NOMO-1 (cell line): ENCODE results near the gene CROT.

ENCODE experiments used
- DNase-seq, 2 experiments: peaks; one replicate each; lab custom pipeline; 2025; ENCODE audit not compliant: unreplicated experiment in 2 of 2; lab: John Stamatoyannopoulos, UW

CROT gene

DNA sequence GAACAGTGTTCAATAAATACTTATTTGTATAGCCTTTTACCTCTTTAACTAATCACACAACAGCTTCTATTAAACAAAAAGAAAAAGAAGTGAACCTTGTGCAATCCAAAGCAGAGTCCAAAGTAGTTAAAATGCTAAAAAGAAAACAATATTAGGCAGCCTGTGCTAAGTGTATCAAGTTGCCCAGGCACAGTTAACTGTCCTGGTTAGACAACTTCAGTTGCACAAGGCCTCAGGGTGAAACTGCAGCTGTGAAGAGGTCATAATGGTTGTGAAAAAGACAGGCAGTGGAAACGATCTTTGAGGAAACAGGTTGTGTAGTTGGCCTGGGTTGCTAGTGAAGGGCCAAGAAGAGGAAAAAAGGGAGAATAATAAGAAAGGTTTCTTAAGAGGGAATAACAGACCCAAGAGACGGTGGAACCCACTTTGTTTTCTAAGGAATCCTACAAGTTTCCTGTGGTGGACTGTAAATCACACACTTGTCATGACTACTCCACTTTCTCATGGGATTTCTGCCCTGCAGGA, 6.0 kb upstream of the CROT start:
- no peak for DNase-seq

DNA sequence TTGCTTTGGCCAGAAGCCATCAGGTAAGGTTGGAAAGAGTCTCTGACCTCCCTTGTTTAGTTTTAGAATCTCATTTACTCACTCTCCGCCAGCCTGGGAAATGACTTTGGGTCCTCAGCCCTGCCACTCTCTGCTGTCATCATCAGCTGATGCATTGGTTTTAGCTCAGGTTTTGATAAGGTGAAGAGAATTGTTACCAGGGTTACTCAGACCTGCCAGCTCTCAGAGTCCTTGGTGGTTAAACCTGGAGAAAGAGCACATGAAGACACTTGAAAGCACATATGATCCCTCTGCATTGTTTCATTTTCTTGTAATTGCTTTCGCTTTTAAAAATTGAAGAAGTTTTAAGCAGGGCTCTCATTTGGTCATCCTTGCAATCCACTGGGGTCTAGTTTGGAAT, 4.0 kb upstream of the CROT start:
- DNase-seq = no peak

DNA sequence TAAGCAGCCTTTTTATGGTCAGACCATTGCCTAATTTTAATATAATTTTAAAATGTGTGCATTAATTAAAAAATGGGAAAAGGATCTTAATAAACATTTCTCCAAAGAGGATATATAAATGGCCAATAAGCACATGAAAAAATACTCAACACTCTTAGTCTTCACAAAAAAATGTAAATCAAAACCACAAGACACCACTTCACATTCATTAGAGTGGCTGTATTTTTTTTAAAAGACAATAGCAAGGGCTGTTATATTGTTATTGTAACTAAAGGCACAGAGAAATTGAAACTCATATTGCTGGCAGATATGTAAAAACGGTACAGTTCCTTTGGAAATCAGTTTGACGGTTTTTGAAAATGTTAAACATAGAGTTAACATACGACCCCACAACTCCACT, 3.2 kb upstream of the CROT start:
- DNase-seq = no peak

DNA sequence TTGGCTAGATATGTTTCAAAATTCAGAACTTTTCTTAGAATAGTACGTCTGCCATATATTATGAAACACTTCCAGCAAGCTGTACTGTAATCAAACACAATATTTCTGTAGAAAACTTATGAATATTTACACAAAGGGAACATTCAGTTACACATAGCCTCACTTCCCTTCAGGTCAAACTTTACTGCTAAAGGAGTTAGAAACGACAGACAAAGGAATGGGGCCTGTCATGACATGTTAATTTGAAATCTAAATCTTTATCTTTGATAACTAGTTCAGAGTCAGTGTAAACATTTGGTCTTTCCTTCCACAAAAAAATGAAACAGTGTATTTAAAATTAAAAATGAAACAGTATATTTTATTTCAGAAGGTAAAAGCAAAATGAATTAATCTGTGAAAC, 1.0 kb upstream of the CROT start:
- DNase-seq = peak in 1 of 2 experiments; percentile 57

DNA sequence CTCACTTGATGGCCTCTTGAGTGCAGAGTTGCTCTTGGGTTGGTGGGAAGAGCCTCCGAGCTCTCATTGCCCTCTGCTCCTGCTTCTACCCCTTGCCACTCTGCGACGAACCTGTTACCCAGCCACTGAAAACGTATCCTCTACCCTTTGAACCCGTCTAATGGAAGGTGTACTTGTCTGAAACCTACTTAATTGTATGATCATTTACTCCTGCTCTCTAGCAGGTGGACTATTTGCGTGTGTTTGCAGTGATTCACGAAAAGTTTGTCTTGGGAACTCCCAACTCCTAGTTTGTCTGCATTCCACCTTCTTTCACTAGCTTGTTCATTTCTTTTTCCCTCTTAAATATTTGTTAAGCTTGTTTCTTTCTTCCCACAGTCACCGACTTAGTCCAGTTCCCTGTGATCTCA, 503 bp downstream of the CROT start:
- peak; percentile 54 to 63 for DNase-seq

DNA sequence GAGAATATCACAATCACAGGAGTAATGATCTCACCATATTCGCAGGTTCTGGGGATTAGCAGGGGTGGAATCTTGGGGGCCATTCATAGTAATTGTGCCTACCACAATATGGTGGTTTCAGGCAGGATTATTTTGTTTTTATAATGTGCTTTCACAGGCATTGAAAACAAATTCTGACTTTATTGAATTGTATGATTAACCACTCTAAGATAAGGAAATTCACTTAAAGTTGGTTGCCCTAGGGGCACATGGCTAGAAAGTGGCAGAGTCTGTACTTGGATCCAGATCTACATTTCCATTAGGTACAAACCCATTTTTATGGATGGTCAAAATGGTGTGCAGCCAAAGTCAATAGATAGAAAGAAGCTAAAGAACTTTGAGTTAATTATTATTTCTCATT, 1.7 kb downstream of the CROT start:
- DNase-seq = no peak

DNA sequence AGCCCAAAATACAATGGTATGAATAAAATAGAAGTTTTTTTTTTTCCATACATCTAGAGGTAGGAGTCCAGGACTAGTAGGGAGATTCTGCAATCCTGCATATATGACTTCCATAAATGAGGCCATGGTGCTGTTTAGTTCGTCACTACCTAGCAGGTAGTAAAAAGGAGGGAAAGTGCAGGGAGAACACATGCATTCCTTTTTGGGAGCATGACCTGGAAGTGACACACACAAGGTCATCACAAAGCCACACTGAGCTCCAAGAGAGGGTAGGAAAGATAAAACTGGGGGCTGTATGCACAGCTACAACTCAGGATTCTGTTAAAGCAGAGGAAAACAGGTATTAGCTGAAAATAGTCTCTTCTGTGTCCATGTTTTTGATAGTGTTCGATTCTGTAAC, 2.2 kb downstream of the CROT start:
- no peak for DNase-seq

DNA sequence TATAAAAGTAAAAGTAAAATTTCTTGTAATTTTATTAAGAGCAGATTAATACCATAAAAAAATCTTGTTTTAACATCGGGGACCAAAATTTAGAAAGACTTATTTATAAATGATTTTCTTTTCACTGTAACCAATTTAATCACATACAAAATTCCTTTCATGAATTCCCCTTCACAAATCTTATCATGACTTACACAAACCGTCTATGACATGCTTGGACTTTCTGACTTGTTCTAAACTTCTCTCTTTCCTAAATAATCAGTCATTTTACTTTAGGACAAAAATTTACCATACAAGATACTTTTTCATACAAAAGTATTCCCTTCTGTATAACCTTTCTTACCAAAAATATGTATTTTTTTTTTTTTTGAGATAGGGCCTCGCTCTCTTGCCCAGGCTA, 9.3 kb downstream of the CROT start:
- peak in 1 of 2 experiments; percentile 9 for DNase-seq

- no peak for DNase-seq
These were observed 11.0 kb downstream of the CROT start for GRCh38 chr7:87356448-87356847.

- DNase-seq = no peak
These were observed 13.9 kb downstream of the CROT start for GRCh38 chr7:87359366-87359765.

GRCh38 chr7:87361320-87361719, 15.9 kb downstream of the CROT start:
- DNase-seq = peak in 1 of 2 experiments; percentile 59

DNA sequence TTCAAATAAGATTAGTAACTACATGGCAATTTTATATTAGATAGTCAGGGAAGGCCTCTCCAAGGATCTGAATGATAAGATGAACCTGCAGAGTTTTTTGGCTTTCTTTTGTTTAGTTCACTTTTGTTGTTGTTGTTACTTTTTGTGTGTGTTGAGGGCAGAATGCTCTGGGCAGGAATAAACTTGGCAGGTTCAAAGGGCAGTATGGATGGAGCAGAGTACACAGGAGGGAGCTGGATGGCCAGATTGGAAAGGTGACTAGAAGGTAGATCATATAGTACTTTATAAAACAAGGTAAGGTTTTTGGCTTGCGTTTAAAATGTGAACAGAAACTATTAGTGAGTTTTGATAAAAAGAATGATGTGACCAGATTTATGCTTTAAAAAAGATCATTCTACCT, 17.9 kb downstream of the CROT start:
- no peak for DNase-seq

DNA sequence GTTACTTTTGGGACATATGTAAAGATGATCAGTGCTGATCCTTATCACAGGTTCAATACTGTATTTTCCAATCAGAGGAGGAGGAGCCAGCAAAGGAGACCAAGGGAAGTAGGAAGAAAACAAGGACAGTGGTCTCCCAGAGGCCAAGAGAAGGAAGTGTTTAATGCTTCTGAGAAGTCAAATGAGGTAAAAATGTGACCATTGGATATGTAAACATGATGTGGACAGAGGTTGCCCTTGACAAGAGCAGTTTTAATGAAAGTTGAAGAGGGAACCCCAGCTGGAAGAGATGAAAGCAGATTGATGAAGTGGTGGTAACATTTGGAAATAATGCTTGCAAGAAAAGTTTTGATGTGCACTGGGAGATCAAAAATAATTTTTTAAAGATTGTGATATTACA, 18.8 kb downstream of the CROT start:
- DNase-seq = no peak

- no peak for DNase-seq
These were observed 23.8 kb downstream of the CROT start for GRCh38 chr7:87369216-87369615.

DNA sequence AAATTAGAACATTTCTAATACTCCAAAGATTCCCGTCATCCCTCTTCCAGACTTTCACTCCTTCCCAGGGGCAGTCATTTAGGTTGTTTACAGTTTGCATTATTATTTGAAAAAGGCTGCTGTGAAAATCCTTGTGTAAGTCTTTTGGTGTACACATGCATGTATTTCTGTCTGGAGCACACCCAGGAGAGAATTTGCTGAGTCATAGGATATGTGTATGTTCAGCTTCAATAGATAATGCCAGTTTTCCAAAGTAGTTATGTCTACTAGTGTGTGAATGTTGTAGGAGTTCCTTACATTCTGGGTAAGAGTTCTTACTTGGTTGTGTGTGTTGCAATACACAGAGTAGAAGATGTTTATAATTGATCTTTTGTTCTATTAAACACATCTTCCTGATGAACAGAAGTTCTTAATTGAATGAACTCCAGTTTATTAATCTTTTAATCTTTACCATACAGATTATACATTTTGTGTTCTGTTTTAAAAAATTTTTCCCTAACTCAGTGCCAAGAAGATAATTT, 25.3 kb downstream of the CROT start:
- DNase-seq = peak in 1 of 2 experiments; percentile 6

DNA sequence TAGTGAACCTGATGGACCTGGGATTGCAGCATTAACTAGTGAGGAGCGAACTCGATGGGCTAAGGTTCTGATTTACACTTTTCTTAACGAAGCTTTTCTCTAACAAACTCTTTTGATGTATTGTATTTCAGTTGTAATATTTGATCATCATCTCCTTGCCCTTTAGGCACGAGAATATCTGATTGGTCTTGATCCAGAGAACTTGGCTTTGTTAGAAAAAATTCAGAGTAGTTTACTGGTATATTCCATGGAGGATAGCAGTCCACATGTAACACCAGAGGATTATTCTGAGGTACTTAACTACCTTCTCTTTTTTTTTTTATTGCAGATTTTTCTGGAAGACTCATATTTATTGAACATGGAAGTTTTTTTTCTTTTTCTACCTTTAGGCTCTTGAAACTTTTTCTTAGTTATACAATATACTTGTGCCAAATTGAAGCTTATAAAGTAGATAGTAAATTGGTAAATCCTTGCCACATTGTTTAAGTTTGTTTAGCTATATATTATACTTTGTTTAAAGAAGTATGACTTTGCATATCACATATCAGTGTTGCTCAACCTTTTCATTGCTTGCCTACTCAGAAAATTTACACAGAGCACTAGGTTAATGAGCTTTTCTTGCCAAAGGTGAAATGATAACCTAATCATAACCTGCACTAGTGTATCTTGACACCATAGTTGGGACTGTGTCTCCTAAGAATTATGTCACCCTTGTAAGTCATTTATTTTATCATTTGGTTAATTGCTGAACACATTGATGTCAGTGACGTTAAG, 30.4 kb downstream of the CROT start:
- no peak for DNase-seq

DNA sequence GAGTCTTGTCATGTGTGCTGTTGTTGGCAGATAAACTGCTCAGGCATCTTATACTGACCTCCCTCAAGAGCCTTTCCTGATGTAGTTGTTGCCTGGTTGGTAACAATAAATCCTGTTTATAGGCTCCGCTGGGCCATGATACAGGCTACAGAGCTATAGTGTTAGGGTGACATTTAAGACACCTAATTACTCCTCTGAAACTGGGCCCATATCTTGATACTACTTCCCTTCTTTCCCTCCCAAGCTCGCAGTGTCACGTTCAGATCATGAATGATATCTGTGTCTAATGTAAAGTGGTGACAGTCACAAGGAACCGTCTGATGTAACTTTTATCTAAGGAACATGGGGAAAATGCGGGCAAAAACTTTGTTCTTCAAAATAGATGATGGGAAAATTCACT, 35.4 kb downstream of the CROT start:
- DNase-seq = no peak

GRCh38 chr7:87391020-87391701, 45.7 kb downstream of the CROT start:
- DNase-seq = no peak

DNA sequence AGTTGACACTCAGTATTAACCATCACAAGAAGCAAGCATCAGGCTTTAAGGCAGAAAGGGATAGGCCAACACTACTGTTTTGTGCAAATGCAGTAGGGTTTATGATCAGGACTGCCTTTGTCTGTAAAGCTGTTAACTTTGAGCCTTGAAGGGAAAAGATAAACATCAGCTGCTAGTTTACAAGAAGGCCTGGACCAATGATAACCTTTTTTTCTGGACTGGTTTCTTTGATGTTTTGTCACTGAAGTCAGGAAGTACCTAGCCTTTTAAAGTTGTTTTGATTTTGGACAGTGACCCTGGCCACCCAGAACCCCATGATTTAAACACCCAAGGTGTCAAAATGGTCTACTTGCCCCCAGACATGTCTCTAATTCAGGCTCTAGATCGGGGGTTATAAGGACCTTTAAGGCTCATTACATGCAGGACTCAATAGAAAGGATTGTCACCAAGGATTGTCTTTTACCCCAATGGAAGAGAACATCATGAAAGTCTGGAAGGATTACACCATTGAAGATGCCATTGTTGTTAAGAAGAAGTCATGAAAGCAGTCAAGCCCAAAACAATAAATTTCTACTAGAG, 50.1 kb downstream of the CROT start:
- no peak for DNase-seq

- no peak for DNase-seq
These were observed 53.0 kb downstream of the CROT start for GRCh38 chr7:87398446-87398845.

GRCh38 chr7:87404674-87405073, 59.2 kb downstream of the CROT start:
- no peak for DNase-seq

DNA sequence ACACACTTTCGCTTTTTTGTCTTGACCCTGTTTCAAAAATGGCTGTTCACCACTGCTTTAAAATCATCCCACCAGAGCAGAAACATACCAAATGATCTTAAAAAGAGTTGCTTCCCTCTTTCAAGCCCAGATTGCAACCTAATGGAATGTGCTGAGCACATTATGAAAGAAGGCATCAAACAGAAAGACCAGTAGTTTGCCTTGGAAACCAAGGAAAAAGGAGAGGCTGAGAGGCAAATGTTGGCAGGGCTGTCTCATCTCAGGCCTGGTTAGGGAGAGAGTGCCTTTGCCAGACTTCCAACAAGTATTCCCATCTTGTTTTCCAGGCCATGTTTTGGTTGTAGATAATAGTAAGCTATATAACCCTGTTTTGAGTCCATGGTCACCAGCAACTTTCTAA, 65.7 kb downstream of the CROT start:
- no peak for DNase-seq
